SU-DHL-6 (cell line): ENCODE data around the gene WBP2NL.

ENCODE experiments used
- H2AFZ ChIP-seq: fragments of 200-600 bp; sonication (generic); 2 replicates; pipeline ENCODE4 v1.6.1; 2014; ENCODE audit warnings: low read depth, mild to moderate bottlenecking, moderate library complexity, mixed read lengths, antibody characterized with exemption, low read length; ENCODE audit not compliant: severe bottlenecking
- H3F3A ChIP-seq: fragments of 200-600 bp; shearing (Covaris generic); 2 replicates; pipeline ENCODE4 v1.6.0; 2016; ENCODE audit warnings: antibody characterized with exemption, mild to moderate bottlenecking; ENCODE audit not compliant: insufficient read depth
- H3K27ac ChIP-seq: fragments of 200-600 bp; sonication (generic); 2 replicates; pipeline ENCODE4 v1.5.1; 2016; ENCODE audit warnings: low read depth, mild to moderate bottlenecking, low read length, moderate library complexity, mixed read lengths
- H3K27me3 ChIP-seq: fragments of 200-600 bp; sonication (generic), shearing (Covaris generic); 2 replicates; pipeline ENCODE4 v1.6.0; 2014; ENCODE audit warnings: mild to moderate bottlenecking, low read length
- H3K36me3 ChIP-seq: fragments of 200-600 bp; sonication (generic); 2 replicates; pipeline ENCODE4 v1.6.1; 2014; ENCODE audit warnings: mild to moderate bottlenecking, low read length, mixed read lengths
- H3K4me2 ChIP-seq: fragments of 300-600, 200-600 bp; shearing (Covaris generic), sonication (generic); 2 replicates; pipeline ENCODE4 v1.6.0; 2014; ENCODE audit warnings: low read length, low read depth, mild to moderate bottlenecking; ENCODE audit not compliant: poor library complexity, severe bottlenecking
- H3K4me3 ChIP-seq: fragments of 200-600 bp; sonication (generic); 2 replicates; pipeline ENCODE4 v1.5.1; 2014; ENCODE audit warnings: antibody characterized with exemption, low read length, mild to moderate bottlenecking, mixed read lengths; ENCODE audit not compliant: insufficient read depth, poor library complexity, severe bottlenecking
- H3K79me2 ChIP-seq: fragments of 200-600 bp; sonication (generic); 2 replicates; pipeline ENCODE4 v1.6.1; 2014; ENCODE audit warnings: mild to moderate bottlenecking, low read length, moderate library complexity; ENCODE audit not compliant: insufficient read depth
- H3K9ac ChIP-seq: fragments of 200-600 bp; sonication (generic); 2 replicates; pipeline ENCODE4 v1.7.0; 2014; ENCODE audit warnings: mild to moderate bottlenecking, low read length
- H3K9me2 ChIP-seq: fragments of 200-600 bp; sonication (generic); replicated peaks from 2 replicates; pipeline ENCODE4 v1.6.1; 2014; ENCODE audit warnings: low read length; ENCODE audit not compliant: insufficient read depth
- H3K9me3 ChIP-seq: fragments of 200-600 bp; sonication (generic); 2 replicates; pipeline ENCODE4 v1.6.1; 2014; ENCODE audit warnings: low read length, mixed read lengths; ENCODE audit not compliant: insufficient read depth
- H4K20me1 ChIP-seq: fragments of 200-600 bp; sonication (generic); 2 replicates; pipeline ENCODE4 v1.6.1; 2014; ENCODE audit warnings: low read depth, mild to moderate bottlenecking, antibody characterized with exemption, low read length, moderate library complexity, mixed read lengths
- EZH2phosphoT487 ChIP-seq: fragments of 200-600 bp; sonication (generic), shearing (Covaris generic); conservative IDR thresholded peaks from 2 replicates; pipeline ENCODE4 v1.6.1; 2018; ENCODE audit warnings: mild to moderate bottlenecking, antibody characterized with exemption, low read length, moderate library complexity, mixed read lengths
- TF ChIP-seq, protein P1 (sequence below): fragments of 200-600 bp; sonication (generic); IDR thresholded peaks from one replicate; pipeline ENCODE4 v1.5.1; 2017; ENCODE audit warnings: antibody characterized with exemption, mild to moderate bottlenecking, low read length, moderate library complexity; ENCODE audit not compliant: insufficient read depth, poor library complexity, severe bottlenecking

Gene WBP2NL

DNA sequence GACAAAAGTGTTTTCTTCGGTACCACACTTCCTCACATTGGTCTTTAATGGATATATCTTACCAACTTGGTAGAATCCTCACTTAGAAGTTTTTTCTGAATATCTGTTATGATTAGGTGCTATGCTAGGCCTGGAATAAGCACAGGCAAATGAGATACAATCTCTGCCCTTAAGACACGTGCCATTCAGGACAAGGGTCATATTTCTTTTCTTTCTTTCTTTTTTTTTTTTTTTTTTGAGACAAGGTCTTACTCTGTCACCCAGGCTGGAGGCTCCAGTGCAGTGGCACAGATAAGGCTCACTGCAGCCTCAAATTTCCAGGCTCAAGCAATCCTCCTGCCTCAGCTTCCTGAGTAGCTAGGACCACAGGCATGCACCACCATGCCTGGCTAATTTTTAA is 23.0 kb downstream of the WBP2NL start:
- Histone ChIP-seq H3K27ac (no peak overlapping the region), H3F3A (no peaks in the 10 kb centered on the region), H3K27me3 (no peaks in the 10 kb centered on the region), H3K9ac (no peak overlapping the region), H3K9me2 (no peaks in the 10 kb centered on the region), H2AFZ (no peak overlapping the region), H3K36me3 (no peaks in the 10 kb centered on the region), H3K9me3 (no peaks in the 10 kb centered on the region), H3K4me2 (no peak overlapping the region), H4K20me1 (no peaks in the 10 kb centered on the region), H3K4me3 (no peak overlapping the region), H3K79me2 (no peaks in the 10 kb centered on the region)
- no peak for TF ChIP-seq EZH2phosphoT487
- TF ChIP-seq, protein P1, sequence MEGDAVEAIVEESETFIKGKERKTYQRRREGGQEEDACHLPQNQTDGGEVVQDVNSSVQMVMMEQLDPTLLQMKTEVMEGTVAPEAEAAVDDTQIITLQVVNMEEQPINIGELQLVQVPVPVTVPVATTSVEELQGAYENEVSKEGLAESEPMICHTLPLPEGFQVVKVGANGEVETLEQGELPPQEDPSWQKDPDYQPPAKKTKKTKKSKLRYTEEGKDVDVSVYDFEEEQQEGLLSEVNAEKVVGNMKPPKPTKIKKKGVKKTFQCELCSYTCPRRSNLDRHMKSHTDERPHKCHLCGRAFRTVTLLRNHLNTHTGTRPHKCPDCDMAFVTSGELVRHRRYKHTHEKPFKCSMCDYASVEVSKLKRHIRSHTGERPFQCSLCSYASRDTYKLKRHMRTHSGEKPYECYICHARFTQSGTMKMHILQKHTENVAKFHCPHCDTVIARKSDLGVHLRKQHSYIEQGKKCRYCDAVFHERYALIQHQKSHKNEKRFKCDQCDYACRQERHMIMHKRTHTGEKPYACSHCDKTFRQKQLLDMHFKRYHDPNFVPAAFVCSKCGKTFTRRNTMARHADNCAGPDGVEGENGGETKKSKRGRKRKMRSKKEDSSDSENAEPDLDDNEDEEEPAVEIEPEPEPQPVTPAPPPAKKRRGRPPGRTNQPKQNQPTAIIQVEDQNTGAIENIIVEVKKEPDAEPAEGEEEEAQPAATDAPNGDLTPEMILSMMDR: no peak

- Histone ChIP-seq H3K79me2 (no peaks in the 10 kb centered on the region), H3F3A (no peaks in the 10 kb centered on the region), H3K27me3 (no peaks in the 10 kb centered on the region), H3K36me3 (no peaks in the 10 kb centered on the region), H3K4me3 (no peak overlapping the region), H3K4me2 (no peak overlapping the region), H4K20me1 (no peaks in the 10 kb centered on the region), H3K9ac (no peak overlapping the region), H3K9me3 (no peaks in the 10 kb centered on the region), H3K27ac (no peak overlapping the region), H3K9me2 (no peaks in the 10 kb centered on the region), H2AFZ (no peak overlapping the region)
- TF ChIP-seq, protein P1: no peak
- TF ChIP-seq EZH2phosphoT487: no peak
Observed at GRCh38 chr22:42022162-42022847, 23.7 kb downstream of the WBP2NL start.

DNA sequence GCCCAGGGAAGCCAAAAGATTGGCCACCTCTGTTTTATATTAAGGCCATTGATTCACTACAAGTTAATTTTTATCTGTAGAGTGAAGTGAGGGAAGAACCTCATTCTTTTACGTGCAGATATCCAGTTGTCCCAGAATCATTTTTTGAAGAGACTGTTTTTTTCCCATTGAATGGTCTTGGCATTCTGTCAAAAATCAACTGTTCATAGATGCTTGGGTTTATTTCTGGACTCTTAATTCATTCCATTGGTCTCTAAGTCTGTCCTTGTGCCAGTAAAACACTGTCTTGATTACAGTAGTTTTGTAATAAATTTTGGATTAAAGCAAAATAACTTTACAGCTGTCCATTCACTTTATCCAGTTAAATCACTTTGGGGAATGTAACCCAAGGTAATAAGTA is 26.8 kb downstream of the WBP2NL start:
- H3K36me3 ChIP-seq: no peaks in the 10 kb centered on the region
- H4K20me1 ChIP-seq: no peaks in the 10 kb centered on the region
- no peak for TF ChIP-seq EZH2phosphoT487
- TF ChIP-seq, protein P1: no peak
- no peak overlapping the region for H3K27ac ChIP-seq
- H3K4me3 ChIP-seq: no peak overlapping the region
- H3K9me2 ChIP-seq: no peaks in the 10 kb centered on the region
- H3K79me2 ChIP-seq: no peaks in the 10 kb centered on the region
- H3K4me2 ChIP-seq: no peak overlapping the region
- H3K27me3 ChIP-seq: no peaks in the 10 kb centered on the region
- no peak overlapping the region for H2AFZ ChIP-seq
- no peaks in the 10 kb centered on the region for H3K9me3 ChIP-seq
- H3K9ac ChIP-seq: no peak overlapping the region
- H3F3A ChIP-seq: no peaks in the 10 kb centered on the region
